Gastrocnemius medialis (tissue), 4 donors: ENCODE measurements around the gene SLC6A17.

Experiments used
- CTCF ChIP-seq, 5 experiments: fragments of 450-650 bp in 3 of 5; fragments of 200-600 bp in 2 of 5; sonication (generic) in 2 of 5; IDR thresholded peaks in 4 of 5; conservative IDR thresholded peaks in 1 of 5; 1 replicate in 4 of 5; 2 replicates in 1 of 5; pipeline ENCODE4 v1.5.1; 2016 to 2019; ENCODE audit warnings: antibody characterized with exemption in 5 of 5, mild to moderate bottlenecking in 3 of 5, moderate library complexity in 3 of 5
- POLR2A ChIP-seq, 2 donors: fragments of 450-650 bp; IDR thresholded peaks; one replicate each; pipeline ENCODE4 v1.6.1; 2017; ENCODE audit warnings: antibody characterized with exemption in 2 of 2, mild to moderate bottlenecking in 2 of 2, moderate library complexity in 2 of 2

DNA sequence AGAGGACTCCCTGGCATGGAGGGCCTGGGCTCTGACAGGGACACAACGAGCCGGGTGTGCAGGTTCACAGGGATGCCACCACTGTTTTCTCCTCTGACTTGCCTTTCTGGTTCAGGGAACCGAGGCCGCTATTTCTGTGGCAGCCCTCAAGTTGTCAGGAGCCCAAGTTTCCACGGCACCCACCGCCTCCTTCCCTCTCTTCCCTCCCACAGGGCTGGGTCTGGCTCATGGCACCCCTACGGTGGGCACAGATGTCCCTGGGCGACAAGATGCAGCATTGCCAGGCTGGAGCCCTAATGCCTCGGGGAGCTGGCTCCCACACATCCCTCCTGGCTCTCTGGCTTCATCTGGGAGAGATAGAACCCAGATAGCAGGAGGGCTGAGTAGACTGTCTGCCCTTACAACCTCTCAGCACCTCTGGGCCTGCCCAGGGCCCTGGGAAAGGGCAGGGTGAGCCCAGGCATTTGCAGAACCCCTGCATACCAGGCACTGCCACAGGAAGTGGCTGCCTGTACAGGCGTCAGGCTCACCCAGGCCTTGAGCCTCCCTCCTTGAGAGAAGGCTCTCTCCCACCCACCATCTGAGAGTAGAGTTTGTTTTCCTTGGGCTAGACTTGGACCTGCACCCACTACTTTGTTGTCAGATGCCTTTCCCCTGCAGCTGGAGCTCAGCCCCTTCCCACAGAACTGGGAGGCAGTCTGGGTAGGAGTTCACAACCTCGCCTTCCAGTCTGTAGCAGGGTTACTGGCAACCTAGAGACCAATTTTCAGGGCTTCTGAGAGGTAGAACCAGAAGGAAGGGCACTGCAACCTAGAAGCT is 80.3 kb downstream of the SLC6A17 start:
- TF ChIP-seq CTCF (IDR thresholded peaks at IDR 0.05 in 4 of 5, conservative IDR thresholded peaks at IDR 0.05 in 1 of 5) (no peak), POLR2A (IDR thresholded peaks at IDR 0.05) (no peak)
